Cardiac atrium fibroblast (primary cell): ENCODE measurements around the gene NR1H2. TPM values are rescaled to one million over a fixed set of nuclear protein-coding genes. Genes with fewer than 3 reads are reported as not detected.

ENCODE experiments used
- total RNA-seq: library from RNA; depleted of rRNA; stranded (reverse); fragments of >200 nt; gene quantifications from 2 replicates; pipeline ENCODE4 v1.2.3, GENCODE V29; 2015

NR1H2 gene
- total RNA-seq, result 88.1 and 95.9 TPM in 2 replicates

GRCh38 chr19:50376166-50377050, at the start of gene NR1H2:
Gene NR1H2 (plus strand): TSS chr19:50376457. CDS start chr19:50377606, 1,149 bp downstream.

GRCh38 chr19:50329146-50329925, 46.9 kb upstream of the NR1H2 start, which contains the start of gene KCNC3:
Gene KCNC3 (minus strand): TSS chr19:50329377. CDS start chr19:50329082, 295 bp downstream.

GRCh38 chr19:50365434-50366306, 10.6 kb upstream of the NR1H2 start, which contains the start of gene NAPSA:
Gene NAPSA (minus strand): TSS chr19:50365639. CDS start chr19:50365621, 18 bp downstream.

GRCh38 chr19:50383852-50384684, 7.8 kb downstream of the NR1H2 start, which contains the start of gene POLD1:
Gene POLD1 (plus strand): TSS chr19:50384347. CDS start chr19:50398852, 14,505 bp downstream.

GRCh38 chr19:50418176-50419021, 42.1 kb downstream of the NR1H2 start, which contains the start of gene SPIB:
Gene SPIB (plus strand): TSS chr19:50418938. CDS start chr19:50418963, 25 bp downstream.

GRCh38 chr19:50432221-50433028, 56.2 kb downstream of the NR1H2 start, which contains the start of gene MYBPC2:
Gene MYBPC2 (plus strand): TSS chr19:50432892. CDS start chr19:50432954, 62 bp downstream.

Other genes with a start within 250 kb of the NR1H2 start
- gene IZUMO2, start 213.2 kb upstream of the NR1H2 start, total RNA-seq, result not detected in 2 replicates
- gene MYH14, start 172.8 kb upstream of the NR1H2 start, total RNA-seq, result 0.49 TPM in 1 of 2 replicates, not detected in the other
- 0.16 and 0.90 TPM in 2 replicates for gene KCNC3, start 47.1 kb upstream of the NR1H2 start, total RNA-seq
- gene NAPSA, start 10.8 kb upstream of the NR1H2 start, total RNA-seq, result 0.16 TPM in 1 of 2 replicates, not detected in the other
- gene POLD1, start 7.9 kb downstream of the NR1H2 start, total RNA-seq, result 15.9 and 18.2 TPM in 2 replicates
- not detected in 2 replicates for gene SPIB, start 42.5 kb downstream of the NR1H2 start, total RNA-seq
- not detected in 2 replicates for gene MYBPC2, start 56.4 kb downstream of the NR1H2 start, total RNA-seq
- 110 and 144 TPM in 2 replicates for gene EMC10, start 100.0 kb downstream of the NR1H2 start, total RNA-seq
- gene GARIN5A, start 100.4 kb downstream of the NR1H2 start, total RNA-seq, result not detected in 2 replicates
- gene JOSD2, start 134.7 kb downstream of the NR1H2 start, total RNA-seq, result 46.0 and 67.9 TPM in 2 replicates
- gene ASPDH, start 137.5 kb downstream of the NR1H2 start, total RNA-seq, result not detected in 2 replicates
- gene LRRC4B, start 192.0 kb downstream of the NR1H2 start, total RNA-seq, result under 0.01 and 0.18 TPM in 2 replicates